HepG2 (cell line): ENCODE data around the gene PVR. TPM values are rescaled to one million over a fixed set of nuclear protein-coding genes. Genes with fewer than 3 reads are reported as not detected.
A peak's percentile ranks its signal among the peaks of the same experiment; 100 is the strongest.

Experiments used
- ATAC-seq: fragments of 200-7000 bp; cut with Tn5 transposase; 3 replicates; pipeline ENCODE4 v1.9.1; 2020; ENCODE audit warnings: mild to moderate bottlenecking, moderate library complexity
- BruUV-seq: library from RNA; stranded (reverse); fragments of 400-500 nt; replicated peaks from 2 replicates; lab custom pipeline; 2021; lab: Mats Ljungman, UMichigan
- CTCF ChIA-PET: fragments of 300-600 bp; formaldehyde crosslinking; extraction: SDS; loops from one replicate; lab custom pipeline; 2021; ENCODE audit warnings: low total read pairs, inconsistent platforms, low intra/inter-chr PET ratio; lab: Yijun Ruan, JAX
- POLR2A ChIA-PET: fragments of 350-600 bp; sonication (Branson Sonifier 250); formaldehyde crosslinking; loops from one replicate; lab custom pipeline; 2020; ENCODE audit warnings: antibody characterized with exemption, inconsistent platforms; lab: Yijun Ruan, JAX
- DNase-seq: peaks from one replicate; pipeline ENCODE4 v3.0.0-alpha.2; 2015; ENCODE audit warnings: low spot score
- FAIRE-seq: peaks from 3 replicates; lab custom pipeline; 2011; peaks lifted over from hg19 to GRCh38; lab: Jason Lieb, UNC
- H2AFZ ChIP-seq: one replicate; pipeline ENCODE4 v1.6.1; 2011; ENCODE audit warnings: low read length, inconsistent platforms
- H3K27ac ChIP-seq: fragments of 300-600 bp; 3 replicates; pipeline ENCODE4 v1.8.0; 2011; ENCODE audit warnings: mixed run types, mild to moderate bottlenecking, mixed read lengths, low read length, inconsistent platforms; ENCODE audit not compliant: insufficient read depth; ENCODE audit errors: extremely low read length
- H3K27me3 ChIP-seq, 2 experiments: fragments of 200-600 bp in 1 of 2; 2 replicates in 1 of 2; 3 replicates in 1 of 2; pipeline versions ENCODE4 v1.6.0 to v1.8.0; 2011; ENCODE audit warnings: low read length in 2 of 2, mild to moderate bottlenecking in 2 of 2, moderate library complexity in 2 of 2, inconsistent platforms in 1 of 2; ENCODE audit not compliant: insufficient read depth in 2 of 2, control insufficient read depth in 1 of 2
- H3K36me3 ChIP-seq, 2 experiments: fragments of 200-600 bp in 1 of 2; replicated peaks in 1 of 2; 2 replicates in 1 of 2; 3 replicates in 1 of 2; pipeline versions ENCODE4 v1.5.1 to v1.8.0; 2011; ENCODE audit warnings: low read length in 2 of 2, inconsistent platforms in 1 of 2; ENCODE audit not compliant: insufficient read depth in 2 of 2, control insufficient read depth in 1 of 2
- H3K4me1 ChIP-seq: 2 replicates; pipeline ENCODE4 v1.5.1; 2012; ENCODE audit warnings: low read length, inconsistent platforms; ENCODE audit not compliant: insufficient read depth
- H3K4me2 ChIP-seq: 2 replicates; pipeline ENCODE4 v1.6.0; 2011; ENCODE audit warnings: low read depth, low read length, inconsistent platforms
- H3K4me3 ChIP-seq, 3 experiments: fragments of 200-600 bp in 1 of 3; sonication (generic), shearing (Covaris generic) in 1 of 3; replicated peaks in 1 of 3; 2 replicates each; pipeline ENCODE4 v1.5.1; 2011 to 2016; ENCODE audit warnings: low read length in 3 of 3, inconsistent platforms in 2 of 3, low read depth in 2 of 3, mild to moderate bottlenecking in 2 of 3, control low read depth in 1 of 3, mixed read lengths in 1 of 3; ENCODE audit not compliant: insufficient read depth in 1 of 3
- H3K79me2 ChIP-seq: one replicate; pipeline ENCODE4 v1.6.1; 2011; ENCODE audit warnings: low read length, inconsistent platforms; ENCODE audit not compliant: insufficient read depth
- H3K9ac ChIP-seq: 2 replicates; pipeline ENCODE4 v1.6.0; 2011; ENCODE audit warnings: mild to moderate bottlenecking, low read depth, low read length, inconsistent platforms; ENCODE audit not compliant: insufficient read depth
- H3K9me3 ChIP-seq: 2 replicates; pipeline ENCODE4 v1.5.1; 2012; ENCODE audit warnings: mild to moderate bottlenecking, low read length
- H4K20me1 ChIP-seq: 2 replicates; pipeline ENCODE4 v1.6.0; 2011; ENCODE audit warnings: inconsistent platforms, mild to moderate bottlenecking, low read length, moderate library complexity; ENCODE audit not compliant: insufficient read depth
- AGO2 ChIP-seq: fragments of 200-400 bp; formaldehyde crosslinking; optimal IDR thresholded peaks from 2 replicates; pipeline ENCODE3; 2017; ENCODE audit warnings: mild to moderate bottlenecking, low read depth, low read length, moderate library complexity
- GTF3A ChIP-seq: sonication (generic); formaldehyde crosslinking; conservative IDR thresholded peaks from 2 replicates; pipeline ENCODE4 v1.4.0; 2020; ENCODE audit warnings: mild to moderate bottlenecking, missing genetic modification reagents
- KDM1A ChIP-seq: IDR thresholded peaks from 2 replicates; pipeline ENCODE4 v1.6.1; 2016; ENCODE audit warnings: missing compliant biosample characterization
- NR2F6 ChIP-seq, 2 experiments: IDR thresholded peaks; 2 replicates each; pipeline ENCODE4 v1.6.1; 2016; ENCODE audit warnings: antibody characterized with exemption in 1 of 2, mild to moderate bottlenecking in 1 of 2
- PREB ChIP-seq: sonication (generic); formaldehyde crosslinking; IDR thresholded peaks from 2 replicates; pipeline ENCODE4 v1.4.0; 2020; ENCODE audit warnings: missing genetic modification reagents
- ZFP36 ChIP-seq: fragments of 150-350 bp; IDR thresholded peaks from 2 replicates; pipeline ENCODE4 v1.6.1; 2018; ENCODE audit warnings: borderline replicate concordance, low read length, low read depth; ENCODE audit not compliant: partially characterized antibody
- ZHX1 ChIP-seq: sonication (generic); formaldehyde crosslinking; IDR thresholded peaks from 2 replicates; pipeline ENCODE4 v1.8.1; 2022; ENCODE audit warnings: low read depth, mild to moderate bottlenecking, missing genetic modification reagents
- ZMYM3 ChIP-seq: sonication (generic); formaldehyde crosslinking; IDR thresholded peaks from 2 replicates; pipeline ENCODE4 v1.5.1; 2020; ENCODE audit warnings: mild to moderate bottlenecking, missing genetic modification reagents
- ZNF264 ChIP-seq: sonication (generic); formaldehyde crosslinking; IDR thresholded peaks from 2 replicates; pipeline ENCODE4 v1.4.0; 2020; ENCODE audit warnings: missing genetic modification reagents
- ZNF768 ChIP-seq: sonication (generic); formaldehyde crosslinking; IDR thresholded peaks from 2 replicates; pipeline ENCODE4 v1.4.0; 2020; ENCODE audit warnings: missing genetic modification reagents
- WGBS: methylation state at CpG from one replicate; pipeline ENCODE4 v1.1.6; 2017; ENCODE audit warnings: low lambda C conversion rate; 5-methylcytosine and 5-hydroxymethylcytosine counted together
- in situ Hi-C: cut with HindIII; loops from 2 replicates; pipeline ENCODE4 v1.10.0; 2017; ENCODE audit warnings: low pct_unique_long_range_greater_than_20kb; ENCODE audit not compliant: extremely low pct_ligation_motif_present
- intact Hi-C: fragments of 100-400 bp; cut with micrococcal nuclease; formaldehyde crosslinking; loops from one replicate; pipeline ENCODE4 v1.10.0; 2022; ENCODE audit not compliant: unreplicated experiment
- polyA plus RNA-seq, 8 experiments: library from polyadenylated mRNA; depleted of rRNA in 3 of 8; stranded (reverse) in 7 of 8; unstranded in 1 of 8; fragments of >200 nt; fragmentation: Illumina TruSeq in 4 of 8; extraction: Trizol in 4 of 8; gene quantifications; 2 replicates each; pipeline versions ENCODE4 v1.2.1 to v1.2.3, GENCODE V29; 2011 to 2016; ENCODE audit warnings: low read depth in 4 of 8, missing spikeins in 1 of 8, mixed read lengths in 1 of 8; ENCODE audit not compliant: insufficient read depth in 1 of 8
- total RNA-seq, 5 experiments: library from RNA; depleted of rRNA; stranded (reverse); fragments of >200 nt; fragmentation: Illumina TruSeq; extraction: Trizol; gene quantifications; 2 replicates each; pipeline ENCODE4 v1.2.3, GENCODE V29; 2016; ENCODE audit warnings: low read depth in 1 of 5
- TF ChIP-seq, protein P1 (sequence below): sonication (generic); formaldehyde crosslinking; conservative IDR thresholded peaks from 2 replicates; pipeline ENCODE4 v1.4.0; 2020; ENCODE audit warnings: mild to moderate bottlenecking, missing genetic modification reagents, moderate library complexity

PVR gene
- total and polyA plus RNA-seq, 2 of the 13 experiments (the other 11 are each of a cell fraction or from before 2014, with no cell fraction given) = 43.4 to 46.6 TPM

DNA sequence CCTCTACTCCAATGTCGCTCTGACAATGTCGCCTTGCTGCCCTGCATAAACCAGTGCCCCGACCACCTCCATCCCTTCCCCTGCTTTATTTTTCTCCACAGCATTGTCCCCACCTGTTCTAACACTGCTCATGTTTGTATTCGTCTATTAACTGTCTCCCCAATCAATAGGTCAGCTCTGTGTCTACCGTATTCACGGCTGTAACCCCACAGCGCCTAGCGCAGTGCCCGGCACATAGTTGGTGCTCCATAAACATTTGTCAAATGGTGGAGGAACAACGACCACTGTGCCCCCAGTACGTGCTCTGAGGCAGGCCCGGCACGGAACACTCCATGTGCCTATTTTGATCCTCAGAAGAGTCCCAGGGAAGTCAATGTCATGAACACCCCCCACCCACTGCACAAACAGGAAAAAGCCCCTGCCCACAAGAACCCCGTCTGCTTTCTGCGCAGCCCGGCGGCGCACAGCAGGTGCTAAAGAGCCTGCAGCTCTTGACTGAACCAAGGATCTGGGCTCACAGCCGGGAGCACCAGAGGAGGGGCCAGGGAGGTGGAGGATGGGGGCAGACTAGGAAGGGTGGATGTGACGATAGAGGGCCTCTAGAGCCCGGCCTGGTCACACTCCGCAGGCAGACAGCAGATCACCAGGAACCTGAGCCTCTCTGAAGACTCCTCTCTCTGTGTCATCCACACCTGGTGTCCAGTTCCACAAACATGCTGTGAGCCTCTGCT lies 53.4 kb downstream of the PVR start (continued):
- TF ChIP-seq, protein P1, sequence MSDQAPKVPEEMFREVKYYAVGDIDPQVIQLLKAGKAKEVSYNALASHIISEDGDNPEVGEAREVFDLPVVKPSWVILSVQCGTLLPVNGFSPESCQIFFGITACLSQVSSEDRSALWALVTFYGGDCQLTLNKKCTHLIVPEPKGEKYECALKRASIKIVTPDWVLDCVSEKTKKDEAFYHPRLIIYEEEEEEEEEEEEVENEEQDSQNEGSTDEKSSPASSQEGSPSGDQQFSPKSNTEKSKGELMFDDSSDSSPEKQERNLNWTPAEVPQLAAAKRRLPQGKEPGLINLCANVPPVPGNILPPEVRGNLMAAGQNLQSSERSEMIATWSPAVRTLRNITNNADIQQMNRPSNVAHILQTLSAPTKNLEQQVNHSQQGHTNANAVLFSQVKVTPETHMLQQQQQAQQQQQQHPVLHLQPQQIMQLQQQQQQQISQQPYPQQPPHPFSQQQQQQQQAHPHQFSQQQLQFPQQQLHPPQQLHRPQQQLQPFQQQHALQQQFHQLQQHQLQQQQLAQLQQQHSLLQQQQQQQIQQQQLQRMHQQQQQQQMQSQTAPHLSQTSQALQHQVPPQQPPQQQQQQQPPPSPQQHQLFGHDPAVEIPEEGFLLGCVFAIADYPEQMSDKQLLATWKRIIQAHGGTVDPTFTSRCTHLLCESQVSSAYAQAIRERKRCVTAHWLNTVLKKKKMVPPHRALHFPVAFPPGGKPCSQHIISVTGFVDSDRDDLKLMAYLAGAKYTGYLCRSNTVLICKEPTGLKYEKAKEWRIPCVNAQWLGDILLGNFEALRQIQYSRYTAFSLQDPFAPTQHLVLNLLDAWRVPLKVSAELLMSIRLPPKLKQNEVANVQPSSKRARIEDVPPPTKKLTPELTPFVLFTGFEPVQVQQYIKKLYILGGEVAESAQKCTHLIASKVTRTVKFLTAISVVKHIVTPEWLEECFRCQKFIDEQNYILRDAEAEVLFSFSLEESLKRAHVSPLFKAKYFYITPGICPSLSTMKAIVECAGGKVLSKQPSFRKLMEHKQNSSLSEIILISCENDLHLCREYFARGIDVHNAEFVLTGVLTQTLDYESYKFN (CRISPR knock-in tag) = peak; percentile 66
- no peak for TF ChIP-seq AGO2
- TF ChIP-seq ZHX1 (CRISPR knock-in tag) = peak; percentile 51; the same call in 1 of the 2 replicates
- TF ChIP-seq, all 625 proteins: peak for 34

DNA sequence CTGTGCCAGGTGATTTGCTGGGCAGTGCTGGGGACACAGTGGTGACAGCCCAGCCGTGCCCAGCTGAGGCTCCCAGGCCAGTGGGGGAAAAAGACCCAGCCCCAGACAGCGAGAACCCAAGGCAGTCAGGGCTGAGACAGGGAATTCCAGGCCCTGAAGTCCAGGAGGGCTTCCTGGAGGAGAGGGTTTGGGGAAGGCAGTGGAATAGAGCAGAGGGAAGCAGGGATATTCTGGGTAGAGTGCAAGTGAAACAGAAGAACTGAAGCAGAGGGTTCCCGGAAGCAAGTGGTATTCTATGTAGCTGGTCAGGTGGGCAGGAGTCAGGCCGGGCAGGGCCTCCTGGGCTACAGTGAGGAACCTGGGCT lies 53.9 kb downstream of the PVR start:
- Histone ChIP-seq H3K27me3 (no peaks in the 10 kb centered on the region), H3K27ac (no peak overlapping the region), H2AFZ (no peak overlapping the region), H3K9me3 (no peaks in the 10 kb centered on the region), H3K36me3 (no peaks in the 10 kb centered on the region), H3K4me3 (no peak overlapping the region; a peak in 1 of 6 replicates), H3K4me2 (peak overlapping the region; percentile 53), H4K20me1 (no peaks in the 10 kb centered on the region), H3K79me2 (no peaks in the 10 kb centered on the region), H3K4me1 (peaks cover 93% of the 10 kb centered on the region), H3K9ac (peak overlapping the region; percentile 13; the same call in 1 of the 2 replicates)
- 80% methylated on average over 3 of the region's 4 CpGs for WGBS
- intact Hi-C loops = no loop called here
- CTCF ChIA-PET = no interaction called here
- DNase-seq (no peak), FAIRE-seq (no peak), ATAC-seq (no peak)
- POLR2A ChIA-PET = no interaction called here
- no TSS peak for BruUV-seq
- TF ChIP-seq NR2F6 (IDR thresholded peaks at IDR 0.05) = no peak
- 0 out of 2 replicates have a peak, but pooled peaks have one; percentile 2 for TF ChIP-seq NR2F6 (CRISPR knock-in tag; IDR thresholded peaks at IDR 0.05)
- TF ChIP-seq ZNF264 (CRISPR knock-in tag) = no peak
- 0 out of 2 replicates have a peak, but pooled peaks have one; percentile 10 for TF ChIP-seq KDM1A (CRISPR knock-in tag)
- peak; percentile 41; the same call in 1 of the 2 replicates for TF ChIP-seq ZNF768
- TF ChIP-seq GTF3A (CRISPR knock-in tag) = no peak
- TF ChIP-seq PREB = no peak
- peak; percentile 92 for TF ChIP-seq ZFP36
- TF ChIP-seq ZMYM3 (CRISPR knock-in tag) = peak; percentile 87; the same call in 1 of the 2 replicates
- in situ Hi-C loops = no loop called here
